C4-2B (cell line): ENCODE measurements around the gene PRCD.

Source experiments
- CTCF ChIP-seq: fragments of 450-650 bp; conservative IDR thresholded peaks from 2 replicates; pipeline ENCODE4 v1.5.1; 2017; ENCODE audit warnings: mild to moderate bottlenecking
- ZFX ChIP-seq: fragments of 450-650 bp; IDR thresholded peaks from 2 replicates; pipeline ENCODE4 v1.6.1; 2017

GRCh38 chr17:76539631-76540271 lies at the start of gene PRCD:
- no peak for TF ChIP-seq CTCF
- TF ChIP-seq ZFX = no peak
